LNCaP clone FGC (cell line): ENCODE measurements around the gene ZNF175.

Source experiments
- DNase-seq: peaks from one replicate; pipeline ENCODE4 v3.0.0-alpha.2; 2011; ENCODE audit warnings: low read depth
- H3K4me3 ChIP-seq: 2 replicates; pipeline ENCODE4 v1.5.1; 2011; ENCODE audit warnings: mild to moderate bottlenecking, low read depth, low read length, control low read depth
- TF ChIP-seq, protein P1 (sequence below): IDR thresholded peaks from 2 replicates; pipeline ENCODE4 v1.5.1; 2012; ENCODE audit warnings: mild to moderate bottlenecking; ENCODE audit not compliant: control insufficient read depth, insufficient read depth; ENCODE audit errors: extremely low read depth

ZNF175 gene

GRCh38 chr19:51546107-51546649 is 24.9 kb upstream of the ZNF175 start:
- TF ChIP-seq, protein P1, sequence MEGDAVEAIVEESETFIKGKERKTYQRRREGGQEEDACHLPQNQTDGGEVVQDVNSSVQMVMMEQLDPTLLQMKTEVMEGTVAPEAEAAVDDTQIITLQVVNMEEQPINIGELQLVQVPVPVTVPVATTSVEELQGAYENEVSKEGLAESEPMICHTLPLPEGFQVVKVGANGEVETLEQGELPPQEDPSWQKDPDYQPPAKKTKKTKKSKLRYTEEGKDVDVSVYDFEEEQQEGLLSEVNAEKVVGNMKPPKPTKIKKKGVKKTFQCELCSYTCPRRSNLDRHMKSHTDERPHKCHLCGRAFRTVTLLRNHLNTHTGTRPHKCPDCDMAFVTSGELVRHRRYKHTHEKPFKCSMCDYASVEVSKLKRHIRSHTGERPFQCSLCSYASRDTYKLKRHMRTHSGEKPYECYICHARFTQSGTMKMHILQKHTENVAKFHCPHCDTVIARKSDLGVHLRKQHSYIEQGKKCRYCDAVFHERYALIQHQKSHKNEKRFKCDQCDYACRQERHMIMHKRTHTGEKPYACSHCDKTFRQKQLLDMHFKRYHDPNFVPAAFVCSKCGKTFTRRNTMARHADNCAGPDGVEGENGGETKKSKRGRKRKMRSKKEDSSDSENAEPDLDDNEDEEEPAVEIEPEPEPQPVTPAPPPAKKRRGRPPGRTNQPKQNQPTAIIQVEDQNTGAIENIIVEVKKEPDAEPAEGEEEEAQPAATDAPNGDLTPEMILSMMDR, result no peak

DNA sequence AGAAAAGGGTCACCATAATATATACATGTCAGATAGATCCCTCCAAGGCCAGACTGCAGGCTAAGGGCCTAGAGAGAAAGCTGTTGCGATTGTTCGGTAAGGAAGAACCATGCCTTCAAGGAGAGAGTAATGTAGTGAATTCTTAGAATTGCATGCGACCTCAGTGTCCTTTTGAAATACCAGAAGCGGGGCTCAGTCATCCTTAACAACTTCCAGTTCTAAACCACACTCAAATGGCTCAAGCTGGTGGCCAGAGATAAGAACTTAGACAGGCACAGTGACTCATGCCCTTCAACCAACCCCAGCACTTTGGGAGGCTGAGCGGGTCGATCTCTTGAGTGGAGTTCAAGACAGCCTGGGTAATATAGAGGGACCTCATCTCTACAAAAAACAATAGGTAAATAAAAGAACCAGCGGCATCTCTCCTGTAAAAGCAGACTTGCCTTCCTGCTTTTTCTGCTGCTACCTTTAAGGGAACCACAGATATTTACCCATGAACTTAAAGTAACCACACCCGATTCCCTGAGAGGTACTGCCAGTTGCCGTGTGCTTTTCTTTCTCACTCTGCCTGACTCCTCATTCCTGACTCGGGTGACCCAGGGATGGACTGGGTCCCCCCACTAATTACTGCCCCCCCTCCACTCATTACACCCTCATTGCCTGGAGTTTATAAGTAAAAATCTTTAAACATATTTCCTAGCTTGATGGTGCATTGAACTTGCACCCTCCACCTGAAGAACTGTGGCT is 24.3 kb upstream of the ZNF175 start:
- no peak for DNase-seq

More at GRCh38 chr19:51546107-51546649, 24.9 kb upstream of the ZNF175 start:
- H3K4me3 ChIP-seq, result no peak overlapping the region
- no peak for DNase-seq

GRCh38 chr19:51547397-51548212 is 23.5 kb upstream of the ZNF175 start:
- DNase-seq, result no peak
- no peak overlapping the region for H3K4me3 ChIP-seq
- TF ChIP-seq, protein P1, result no peak

More for the DNA sequence above, 24.3 kb upstream of the ZNF175 start:
- no peak overlapping the region for H3K4me3 ChIP-seq
- TF ChIP-seq, protein P1, result no peak

GRCh38 chr19:51548213-51548651 is 22.9 kb upstream of the ZNF175 start:
- TF ChIP-seq, protein P1, result no peak
- no peak overlapping the region for H3K4me3 ChIP-seq
- no peak for DNase-seq

- no peak overlapping the region for H3K4me3 ChIP-seq
- TF ChIP-seq, protein P1, result no peak
- no peak for DNase-seq
Observed at GRCh38 chr19:51548891-51549305, 22.2 kb upstream of the ZNF175 start.

DNA sequence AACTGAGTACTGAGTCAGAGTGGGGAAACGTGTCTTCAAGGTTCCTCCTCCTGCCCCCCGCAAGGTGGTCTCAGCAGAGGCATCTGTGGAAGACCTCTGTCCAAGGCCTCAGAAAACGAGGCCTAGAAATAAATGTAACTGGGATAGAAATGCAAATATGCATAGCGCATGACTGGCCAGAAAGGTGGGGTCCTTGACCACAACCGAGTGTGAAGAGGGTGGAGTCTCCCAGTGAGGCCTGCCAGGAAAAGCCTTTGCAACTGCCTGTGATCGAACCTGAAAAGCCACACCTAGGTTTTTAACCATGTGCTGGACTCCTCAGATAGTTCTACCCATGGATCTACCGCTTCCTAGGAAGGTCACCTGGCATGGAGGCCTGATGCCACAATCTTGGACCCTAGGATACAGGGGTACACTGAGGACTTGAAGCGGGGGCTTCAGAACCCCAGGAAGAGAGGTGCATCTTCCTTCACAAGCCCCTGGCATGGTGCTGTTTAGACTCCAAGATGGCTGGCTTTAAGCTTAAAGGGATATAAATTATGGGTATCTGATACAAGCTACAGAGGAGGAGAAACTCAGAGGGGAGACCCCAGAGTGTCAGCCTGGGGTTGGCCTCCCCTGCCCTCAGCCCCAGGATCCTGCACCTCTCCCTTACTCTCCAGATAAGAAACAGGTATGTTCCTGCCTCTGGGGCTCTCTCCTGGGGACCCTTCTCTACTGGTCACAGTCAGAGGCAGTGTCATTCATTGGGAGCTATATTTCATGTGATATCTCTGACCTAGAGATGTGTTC is 21.4 kb upstream of the ZNF175 start:
- DNase-seq, result no peak
- H3K4me3 ChIP-seq, result no peak overlapping the region
- TF ChIP-seq, protein P1, result no peak
